HT1080 (cell line): ENCODE data around the gene JADE2. TPM values are rescaled to one million over a fixed set of nuclear protein-coding genes. Genes with fewer than 3 reads are reported as not detected.
"Not testable (repeated sequence)": the region's sequence is repeated elsewhere in the genome, so short reads cannot be mapped to it uniquely, and the experiment has no call there.

Source experiments
- DNase-seq: peaks from one replicate; pipeline ENCODE4 v3.0.0-alpha.2; 2015; ENCODE audit warnings: low read depth
- total RNA-seq: library from RNA; depleted of rRNA; stranded (reverse); fragments of >200 nt; shearing (Covaris generic); gene quantifications from 2 replicates; pipeline ENCODE4 v1.2.3, GENCODE V29; 2014

Gene JADE2
- total RNA-seq, 1 experiment from 2014 or later = 46.9 TPM

GRCh38 chr5:134506054-134507039 is 19.1 kb upstream of the JADE2 start:
- no peak for DNase-seq

- DNase-seq = no peak
Observed at GRCh38 chr5:134507452-134507851, 18.0 kb upstream of the JADE2 start.

GRCh38 chr5:134508521-134509195 is 16.8 kb upstream of the JADE2 start:
- no peak for DNase-seq

- peak; percentile 82 for DNase-seq
Observed at GRCh38 chr5:134509308-134510040, 16.0 kb upstream of the JADE2 start.

- peak; percentile 89 for DNase-seq
Observed at GRCh38 chr5:134510970-134511795, 14.3 kb upstream of the JADE2 start.

- DNase-seq = peak; percentile 35
Observed at GRCh38 chr5:134511796-134512660, 13.4 kb upstream of the JADE2 start.

- DNase-seq = no peak
Observed at GRCh38 chr5:134512661-134512999, 12.8 kb upstream of the JADE2 start.

GRCh38 chr5:134515801-134516200 is 9.7 kb upstream of the JADE2 start:
- no peak for DNase-seq

GRCh38 chr5:134516984-134517383 is 8.5 kb upstream of the JADE2 start:
- DNase-seq = not testable (repeated sequence)

- DNase-seq = no peak
Observed at GRCh38 chr5:134517553-134517952, 7.9 kb upstream of the JADE2 start.

GRCh38 chr5:134519989-134520388 is 5.5 kb upstream of the JADE2 start:
- no peak for DNase-seq

GRCh38 chr5:134521841-134522240 is 3.6 kb upstream of the JADE2 start:
- no peak for DNase-seq

GRCh38 chr5:134523543-134524271 is 1.8 kb upstream of the JADE2 start:
- DNase-seq = no peak

GRCh38 chr5:134524272-134524825 is 1.1 kb upstream of the JADE2 start:
- DNase-seq = peak; percentile 77

GRCh38 chr5:134525683-134526482 is 413 bp downstream of the JADE2 start:
- DNase-seq = peak; percentile 69

GRCh38 chr5:134526483-134527155 is 1.1 kb downstream of the JADE2 start:
- DNase-seq = peak; percentile 84

GRCh38 chr5:134527156-134527960 is 1.9 kb downstream of the JADE2 start:
- DNase-seq = peak; percentile 88
